Activated CD4-positive, alpha-beta T cell treated with anti-CD3 and anti-CD28 coated beads for 4 hours (primary cell): ENCODE measurements around the gene PRKN.

Experiments
- DNase-seq, 2 donors: peaks; one replicate each; pipeline ENCODE4 v3.0.0-alpha.2; 2020

Gene PRKN

DNA sequence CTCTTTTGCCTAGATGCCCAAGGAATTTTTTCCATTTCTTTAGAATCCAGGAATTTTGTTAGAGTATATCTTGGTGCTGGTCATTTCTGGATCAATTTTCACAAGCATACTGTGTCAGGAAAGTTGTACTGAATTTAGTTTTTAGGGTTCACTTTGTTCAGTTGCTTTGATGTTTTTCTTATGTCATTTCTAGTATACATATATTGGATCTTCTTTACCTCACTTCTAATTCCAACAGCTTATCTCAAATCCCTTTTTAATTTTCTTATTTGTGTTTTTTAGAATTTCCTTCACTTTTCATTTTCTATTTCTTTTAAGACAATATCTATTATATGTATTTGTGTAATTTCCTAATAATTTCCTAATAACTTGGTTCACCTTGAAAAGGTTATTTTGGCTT, 1172.7 kb downstream of the PRKN start:
- no peak for DNase-seq

DNA sequence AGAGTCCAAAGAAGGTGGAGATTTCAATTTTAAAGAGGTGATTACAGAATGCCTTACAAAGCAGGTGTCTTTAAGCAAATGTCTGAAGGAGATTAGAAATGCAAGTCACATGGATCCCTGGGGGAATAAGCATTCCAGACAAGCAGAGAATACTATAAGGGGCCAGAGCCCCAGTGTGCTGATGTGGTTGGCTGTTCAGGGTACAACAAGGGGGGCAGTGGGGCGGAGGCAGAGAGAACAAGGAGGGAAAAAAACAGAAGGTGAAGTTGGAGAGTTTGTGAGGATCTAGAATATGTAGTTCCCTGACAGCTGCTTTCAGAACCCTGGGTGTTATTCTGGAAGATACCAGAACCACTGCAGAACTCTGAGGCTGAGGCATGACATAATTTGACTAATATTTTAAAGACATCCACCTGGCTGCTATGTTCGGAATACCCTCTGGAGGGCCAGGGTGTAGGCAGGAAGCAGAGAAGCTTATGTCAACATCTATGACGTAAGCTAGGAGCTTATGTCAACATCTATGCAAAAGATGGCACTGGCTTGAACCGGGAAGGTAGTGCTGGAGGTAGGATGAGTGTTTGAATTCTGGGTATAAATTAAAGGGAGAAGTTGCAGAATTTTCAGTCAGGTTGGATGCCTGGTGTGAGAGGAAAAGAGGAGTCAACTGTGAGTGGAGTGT, 1177.5 kb downstream of the PRKN start:
- no peak for DNase-seq

DNA sequence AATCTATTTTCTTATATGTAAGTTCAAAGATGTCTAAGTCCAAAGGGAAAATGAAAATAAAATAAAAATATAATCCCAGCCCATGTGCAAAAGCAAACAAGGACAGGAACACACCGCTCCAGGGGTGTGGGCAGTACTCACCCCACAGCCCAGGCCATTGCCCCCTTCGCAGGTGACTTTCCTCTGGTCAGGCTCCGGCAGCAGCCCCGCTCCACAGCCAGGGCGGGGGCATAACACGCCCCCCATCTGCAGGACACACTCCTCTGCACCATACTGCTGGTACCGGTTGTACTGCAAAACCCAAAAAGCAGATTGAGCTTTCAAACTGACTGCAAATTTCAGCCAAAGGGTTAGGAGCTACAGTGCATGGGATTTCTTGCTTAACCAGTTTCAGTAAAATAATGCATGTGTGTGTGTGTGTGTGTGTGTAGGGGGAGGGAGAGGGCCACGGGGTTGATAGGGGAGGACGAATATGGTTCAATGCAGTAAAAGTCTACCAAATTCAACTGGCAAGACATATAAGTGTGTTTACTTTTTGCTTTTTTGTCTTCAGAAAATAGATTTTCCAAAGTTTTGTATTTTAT, 1178.8 kb downstream of the PRKN start:
- DNase-seq = no peak

DNA sequence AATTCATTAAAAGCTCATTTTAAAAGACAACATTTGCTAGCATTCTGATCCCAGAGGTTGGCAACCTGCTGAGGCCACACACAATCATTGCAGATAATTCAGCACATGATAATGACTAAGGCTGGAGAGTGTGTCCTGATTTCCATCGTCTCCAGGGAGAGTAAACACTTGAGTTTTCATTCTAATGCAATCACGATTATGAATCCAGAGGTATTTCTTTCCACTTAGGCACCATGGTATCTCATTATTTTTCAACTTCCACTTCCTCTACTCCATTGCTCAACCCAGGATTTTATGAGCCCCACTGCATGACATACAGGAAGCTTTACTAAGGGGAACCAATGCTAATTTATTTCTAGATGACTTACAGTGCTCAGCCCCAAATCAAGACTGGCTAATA, 1179.9 kb downstream of the PRKN start:
- DNase-seq = no peak

DNA sequence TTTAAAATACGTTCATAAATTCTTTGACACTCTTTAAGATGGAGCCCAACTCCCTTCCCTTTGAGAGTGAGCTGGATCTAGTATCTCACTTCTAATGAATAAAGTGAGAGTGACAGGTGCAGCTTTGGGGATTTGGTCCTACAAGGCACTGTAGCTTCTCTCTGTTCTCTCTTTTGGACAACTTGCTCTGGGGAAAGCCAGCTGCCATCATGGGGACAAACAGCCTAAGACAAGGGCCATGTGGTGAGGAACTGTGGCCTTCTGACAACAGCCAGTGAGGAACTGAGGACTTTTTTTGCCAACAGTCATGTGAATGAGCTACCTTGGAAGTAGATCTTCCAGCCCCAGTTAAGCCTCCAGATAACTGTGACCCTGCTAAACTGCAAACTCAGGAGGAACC, 1180.9 kb downstream of the PRKN start:
- no peak for DNase-seq

DNA sequence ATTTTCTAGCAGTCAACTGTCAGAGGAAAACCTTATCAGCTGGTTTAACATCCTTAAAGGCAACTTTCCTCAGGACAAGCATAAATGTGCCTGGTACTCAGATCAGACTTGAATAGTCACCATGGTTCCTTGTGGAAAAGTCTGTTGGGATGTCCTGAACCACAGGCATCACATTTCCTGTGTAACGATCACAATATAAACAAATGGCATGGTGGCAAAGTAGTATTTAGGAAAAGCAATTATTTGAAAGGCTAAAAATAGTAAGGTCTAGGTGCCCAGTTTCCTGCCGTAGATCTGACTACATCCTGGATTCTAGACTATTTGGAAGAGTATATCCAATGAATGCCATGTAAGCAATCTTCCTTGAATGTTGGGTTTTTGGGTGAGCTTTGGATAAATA, 1181.8 kb downstream of the PRKN start:
- DNase-seq = no peak

DNA sequence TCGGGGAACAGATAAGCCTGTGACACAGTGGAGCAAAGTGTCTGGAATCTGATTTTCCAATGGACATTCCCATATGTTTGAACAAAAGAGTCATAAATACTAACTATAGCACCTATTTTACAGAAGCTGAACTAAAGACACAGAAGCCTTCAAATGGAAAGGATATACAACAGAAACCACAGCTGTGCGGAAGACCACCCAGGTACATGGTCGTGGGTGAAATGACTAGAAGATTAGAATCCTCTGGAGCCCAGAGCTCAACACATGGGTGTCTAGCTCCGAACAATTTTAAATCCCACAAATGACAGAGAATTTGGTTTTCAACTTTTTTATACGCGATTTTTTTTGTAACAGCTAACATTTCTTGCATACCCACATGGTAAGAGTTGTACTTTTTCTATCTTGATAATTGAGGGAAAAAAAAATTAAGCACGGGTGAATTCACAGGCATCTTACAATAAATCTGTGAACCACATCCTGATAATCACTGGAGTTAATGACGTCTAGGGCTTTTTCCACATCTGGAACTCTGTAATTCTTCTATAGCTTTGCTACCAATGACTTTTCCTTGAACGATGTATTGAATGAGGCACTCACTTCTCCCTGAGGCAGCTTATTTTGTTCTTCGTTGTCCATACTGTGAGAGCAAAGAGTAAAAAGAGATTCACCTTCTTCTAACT, 1182.6 kb downstream of the PRKN start:
- DNase-seq = no peak

DNA sequence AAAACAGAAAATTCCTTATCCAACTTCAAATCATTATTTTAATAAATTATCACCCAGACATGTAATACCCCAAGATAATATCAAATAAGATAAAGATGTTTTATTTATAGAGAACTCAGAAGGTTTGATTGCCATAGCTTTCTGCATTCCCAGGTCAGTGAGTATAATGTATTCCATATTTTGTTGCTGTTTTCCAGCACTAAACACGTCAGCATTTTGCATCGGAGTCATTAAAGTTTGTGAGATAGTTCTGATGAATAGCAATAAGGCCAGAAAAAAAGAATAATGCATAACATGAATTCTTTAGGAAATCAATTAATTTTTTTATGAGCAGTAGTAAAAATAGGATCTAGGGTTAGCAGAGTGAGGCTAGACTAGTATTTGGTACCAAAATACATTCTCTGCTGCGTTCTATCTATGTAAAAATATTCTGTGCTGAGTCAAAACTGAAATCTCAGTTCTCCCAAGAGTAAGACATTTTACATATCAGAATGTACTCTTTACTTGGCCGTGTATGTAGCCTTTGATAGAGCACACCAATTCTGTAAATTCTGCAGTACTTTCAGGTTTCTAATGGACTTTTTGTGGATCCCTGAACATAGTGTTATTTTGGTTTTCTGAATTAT, 1183.8 kb downstream of the PRKN start:
- no peak for DNase-seq

DNA sequence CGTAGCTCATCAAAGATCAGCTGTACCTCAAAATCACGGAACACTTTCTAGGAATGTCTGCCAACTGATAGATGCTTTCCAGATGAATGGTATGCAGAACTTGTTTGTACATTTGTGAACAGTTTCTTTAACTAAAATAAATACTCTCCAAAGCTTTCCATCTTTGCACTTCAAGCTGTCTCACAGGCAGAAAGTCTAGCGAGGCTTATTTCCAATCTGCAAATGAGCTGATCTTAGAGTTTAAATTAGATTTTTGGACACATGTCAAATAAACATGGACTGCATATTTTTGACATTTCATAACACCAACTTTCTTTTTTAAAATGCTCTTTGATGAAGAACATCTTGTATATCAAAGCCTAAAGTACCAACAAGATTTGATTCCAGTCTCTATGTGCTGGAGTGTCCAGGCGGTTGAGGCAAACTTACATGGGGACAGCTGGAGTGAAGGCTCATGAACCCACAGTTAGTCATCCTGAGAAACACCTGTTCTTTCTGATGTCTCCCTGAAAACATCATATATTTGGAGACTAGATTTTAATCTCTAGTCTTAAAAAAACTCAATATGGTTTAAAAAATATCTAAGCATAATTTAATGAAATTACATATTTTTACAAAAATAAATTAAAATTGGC, 1185.1 kb downstream of the PRKN start:
- DNase-seq = no peak

DNA sequence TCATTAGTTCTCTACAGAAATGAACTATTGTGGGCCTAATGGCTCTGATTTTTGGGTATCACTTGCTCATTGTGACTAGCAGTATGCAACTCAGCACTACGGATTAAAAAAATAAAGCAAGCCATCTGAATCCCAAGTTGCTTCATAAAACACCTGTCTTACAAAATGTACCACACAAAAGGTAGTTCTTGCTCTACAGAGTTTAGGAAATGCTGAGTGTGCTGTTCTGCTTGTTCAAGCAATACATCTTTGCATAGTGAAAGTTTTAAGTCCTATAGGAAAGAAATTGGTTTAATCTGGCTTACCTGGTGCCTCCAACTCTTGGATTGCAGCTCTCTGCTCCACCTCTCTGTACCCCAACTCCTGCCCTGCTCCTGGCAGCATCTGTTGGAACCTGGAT, 1187.0 kb downstream of the PRKN start:
- DNase-seq = no peak

DNA sequence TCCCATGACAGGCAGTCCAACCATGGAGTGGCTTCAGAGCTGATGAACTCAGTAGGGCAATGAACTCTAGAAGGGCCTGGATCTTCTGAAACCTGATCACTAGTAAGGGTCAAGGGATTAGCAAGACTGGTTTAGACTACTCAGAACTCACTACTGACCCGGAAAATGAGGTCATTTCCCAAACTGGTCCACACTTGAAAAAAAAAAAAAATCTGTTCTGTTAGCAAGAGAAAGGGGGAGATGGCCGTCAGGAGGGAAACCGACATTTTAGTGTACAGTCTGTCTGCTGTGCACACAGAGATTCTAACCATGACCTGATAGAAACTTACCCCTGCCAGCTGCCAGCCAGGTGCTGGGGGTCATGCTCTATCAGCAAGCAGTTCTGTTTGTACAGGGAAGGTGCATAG, 1191.3 kb downstream of the PRKN start:
- DNase-seq = no peak

DNA sequence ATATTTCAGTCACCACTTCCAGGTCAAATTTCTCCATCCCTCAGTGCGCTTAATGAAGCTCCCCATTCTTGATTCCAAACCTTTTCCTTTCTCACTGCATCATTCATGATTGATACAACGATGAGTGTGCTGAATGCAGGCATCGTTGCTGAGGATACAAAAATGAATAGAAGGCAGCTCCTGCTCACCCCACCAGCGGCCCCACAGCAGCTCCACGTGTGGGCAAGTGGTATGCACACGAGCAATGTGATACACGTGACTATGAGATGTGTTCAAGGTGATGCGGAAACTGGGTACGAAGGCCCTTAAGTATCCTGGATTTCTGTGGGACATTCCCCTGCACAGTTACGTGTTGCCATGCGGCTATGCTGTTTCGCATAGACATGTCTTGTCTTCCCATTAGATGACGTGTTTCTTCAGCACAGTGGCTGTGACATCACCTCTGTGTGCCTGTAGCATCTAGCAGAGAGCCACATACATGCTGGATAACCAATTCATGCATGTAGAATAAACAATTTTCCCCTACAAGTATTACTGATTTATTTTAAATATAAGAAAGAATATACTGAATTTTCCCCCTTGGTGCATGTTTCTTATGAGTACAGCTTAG, 1193.2 kb downstream of the PRKN start:
- DNase-seq = no peak

DNA sequence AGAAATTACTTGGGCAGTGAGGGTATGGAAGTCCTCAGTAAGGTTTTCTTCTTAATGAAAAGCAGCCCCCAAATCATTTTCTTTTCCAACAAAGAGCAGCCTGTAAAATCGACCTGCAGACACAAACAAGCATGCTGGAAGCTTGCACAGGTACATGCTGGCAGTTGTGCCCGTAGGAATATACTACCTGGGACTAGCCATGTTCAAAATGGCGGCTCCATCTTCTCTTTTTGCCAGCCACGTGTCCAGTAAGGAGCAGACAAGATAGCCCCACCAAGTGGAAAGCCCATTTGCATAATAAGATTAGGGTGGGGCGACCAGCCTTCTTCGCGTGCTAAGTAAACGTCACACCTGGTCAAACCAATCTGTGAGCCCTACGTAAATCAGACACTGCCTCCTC, 1194.3 kb downstream of the PRKN start:
- DNase-seq = no peak

DNA sequence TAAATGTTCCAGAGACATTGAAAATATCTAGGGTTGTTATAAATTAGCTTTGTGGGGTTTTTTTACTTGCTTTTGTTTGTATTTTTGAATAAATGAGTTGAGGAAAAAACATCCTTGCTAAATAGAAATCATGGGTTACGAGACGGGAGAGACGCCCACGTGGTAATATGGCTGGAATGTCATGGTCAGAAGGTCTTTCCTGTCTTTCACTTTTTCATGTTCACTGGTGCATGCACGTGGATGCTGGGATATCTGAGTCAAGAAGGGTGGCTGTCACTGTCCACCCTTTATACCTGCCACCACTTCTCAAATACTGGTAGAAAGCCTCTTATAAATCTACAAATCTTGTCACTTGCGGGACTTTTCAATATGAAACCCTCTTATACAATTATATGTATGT, 1195.0 kb downstream of the PRKN start:
- DNase-seq = no peak

DNA sequence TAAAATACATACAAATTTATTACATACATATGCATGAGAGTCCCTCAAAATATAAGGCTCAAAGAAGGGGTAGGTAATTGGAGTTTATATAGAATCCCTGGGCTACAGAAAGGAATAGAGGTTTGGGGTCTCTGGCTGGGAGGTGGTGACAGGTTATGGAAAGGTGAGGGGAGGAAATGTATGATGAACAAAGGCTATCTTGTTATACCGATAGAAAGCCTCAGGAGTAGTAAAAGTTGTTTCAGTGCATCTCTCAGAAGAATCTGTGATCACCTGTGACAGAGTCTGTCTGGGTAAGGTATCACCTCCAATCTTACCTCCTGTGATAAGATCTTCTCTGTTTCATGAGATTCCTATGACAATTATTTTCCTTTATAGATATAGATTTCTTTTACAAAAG, 1200.8 kb downstream of the PRKN start:
- DNase-seq = no peak

DNA sequence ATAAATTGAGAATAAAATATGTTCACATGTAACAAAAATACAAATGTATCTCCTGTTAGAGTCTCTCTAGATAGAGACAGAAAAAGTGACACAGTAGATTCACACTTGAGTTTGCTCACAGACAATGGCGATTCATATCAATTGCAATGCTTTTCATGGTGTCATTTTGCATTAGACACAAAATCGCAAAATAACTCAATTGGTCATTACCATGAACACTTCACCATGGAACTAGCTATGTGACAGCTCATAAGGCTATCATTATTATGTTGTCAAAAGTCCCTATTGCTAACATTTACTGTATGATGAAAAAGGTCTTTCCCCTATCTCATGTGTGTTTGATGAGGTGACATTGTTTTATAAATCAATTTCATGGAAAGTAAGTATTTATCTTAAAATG, 1204.2 kb downstream of the PRKN start:
- no peak for DNase-seq

DNA sequence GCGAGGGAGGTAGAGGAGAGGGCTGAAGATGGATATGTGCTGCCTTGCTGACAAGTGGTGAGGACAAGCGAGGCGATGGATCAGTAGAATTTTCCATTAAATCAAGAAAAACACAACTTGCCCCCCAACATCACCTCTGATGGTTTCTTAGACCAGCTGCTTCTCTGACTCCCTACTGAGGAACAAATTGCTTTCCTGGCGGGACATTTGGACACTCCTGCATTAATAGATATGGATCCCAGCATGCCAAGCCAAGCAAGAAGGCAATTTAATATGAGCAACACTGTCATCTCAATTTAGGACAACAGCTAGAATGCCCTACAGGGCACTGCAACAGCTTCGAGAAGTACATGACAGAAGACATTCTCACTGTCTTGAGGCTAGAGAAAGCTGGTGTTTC, 1205.3 kb downstream of the PRKN start:
- no peak for DNase-seq

DNA sequence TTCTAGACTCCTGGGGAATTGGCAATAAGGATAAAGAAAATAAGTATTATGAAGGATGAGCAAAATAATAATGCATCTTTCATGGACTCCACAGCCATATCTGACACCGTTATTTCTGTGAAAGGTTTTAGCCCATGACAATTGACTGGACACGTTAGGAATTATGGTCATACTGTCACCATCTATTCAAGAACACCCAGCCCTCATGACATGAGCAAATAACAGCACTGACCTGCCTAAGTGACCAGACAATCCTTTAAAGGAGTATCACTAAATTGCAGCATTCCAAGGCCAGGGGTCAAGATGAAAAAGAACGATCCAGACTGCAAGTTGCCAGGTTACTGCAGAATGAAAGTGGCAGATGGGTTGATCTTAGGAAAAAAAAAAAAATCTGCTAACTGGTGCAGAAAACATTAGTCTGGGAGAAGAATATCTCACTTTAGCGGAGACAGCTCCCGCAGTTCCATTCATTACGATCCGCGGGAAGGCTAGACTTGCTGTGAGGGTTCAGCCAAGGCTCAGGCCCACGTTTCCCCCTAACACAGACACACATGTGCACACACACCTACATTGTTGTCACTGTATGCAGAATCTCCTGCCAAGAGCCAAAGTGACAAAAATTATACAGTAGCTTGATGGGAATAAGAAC, 1216.0 kb downstream of the PRKN start:
- no peak for DNase-seq

DNA sequence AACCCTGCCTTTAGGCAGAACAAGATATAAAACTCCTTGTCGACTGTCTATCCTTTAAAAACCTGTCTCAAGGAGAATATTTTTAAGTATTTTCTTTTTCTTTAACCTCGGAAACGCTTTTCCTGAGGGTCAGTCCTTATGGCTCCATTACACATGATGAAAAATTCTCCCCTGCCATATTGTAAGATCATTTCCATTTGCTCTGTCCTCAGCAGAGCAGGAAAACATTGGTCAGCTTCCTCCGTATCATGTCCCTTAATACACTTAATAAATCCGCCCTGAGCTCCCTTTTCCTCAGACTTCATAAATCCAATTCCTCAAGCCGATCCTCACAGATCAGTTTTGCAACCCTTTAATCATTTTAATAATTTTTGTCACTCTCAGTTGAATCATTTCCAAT, 1219.2 kb downstream of the PRKN start:
- DNase-seq = no peak

DNA sequence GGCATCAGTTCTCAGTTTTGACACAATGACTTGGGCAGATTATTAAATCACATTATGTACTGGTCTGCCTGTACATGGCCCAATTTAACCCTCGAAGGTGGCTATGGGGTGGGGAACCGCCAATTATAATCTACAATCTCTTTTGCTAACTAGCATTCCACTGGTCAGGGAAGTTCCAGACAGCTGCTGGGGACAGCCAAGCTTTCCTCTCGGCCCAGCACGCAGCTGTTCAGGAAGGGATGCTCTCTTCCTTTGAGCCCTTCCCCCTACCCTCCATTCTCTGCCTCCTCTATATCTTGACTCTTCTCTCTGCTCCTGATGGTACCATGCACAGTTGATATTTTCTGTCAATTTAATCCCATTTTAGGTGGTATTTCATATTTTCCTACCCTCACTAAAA, 1220.2 kb downstream of the PRKN start:
- no peak for DNase-seq

DNA sequence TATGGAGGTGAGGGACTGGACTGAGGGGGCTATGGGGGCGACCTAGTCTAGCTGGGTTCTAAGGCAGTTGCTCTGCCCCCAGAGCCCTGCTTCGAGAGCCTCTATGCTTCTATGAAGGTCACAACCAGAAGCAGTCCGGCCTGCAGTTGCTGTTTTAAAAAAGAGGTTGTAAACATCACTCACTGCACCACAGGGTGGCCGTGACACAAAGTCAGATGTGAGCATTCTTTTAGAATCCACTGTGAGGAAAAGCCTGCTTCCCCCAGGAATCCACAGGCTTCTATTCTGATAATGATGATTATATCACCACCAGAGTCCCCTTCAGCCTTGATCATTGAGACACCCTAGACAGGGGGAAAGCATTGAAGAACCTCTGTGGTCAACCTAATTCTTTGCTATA, 1224.0 kb downstream of the PRKN start:
- DNase-seq = no peak

DNA sequence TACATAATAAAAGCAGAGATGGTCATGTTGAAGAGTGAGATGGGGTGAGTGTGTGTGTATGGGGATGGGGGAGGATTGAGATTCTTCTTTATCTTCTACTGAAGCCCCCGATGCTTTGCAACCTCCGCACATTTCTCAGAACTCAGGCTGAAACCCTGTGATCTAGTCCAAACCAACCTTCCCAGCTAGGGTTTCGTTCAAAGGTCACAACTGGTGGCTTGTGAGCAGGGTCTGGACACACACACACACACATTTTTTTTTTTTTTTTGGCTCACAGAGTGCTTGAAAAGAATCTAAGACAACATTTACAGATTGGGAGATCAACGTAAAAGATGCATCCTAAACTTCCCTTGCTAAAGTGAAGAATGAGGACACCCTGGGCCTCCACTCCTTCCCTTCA, 1228.7 kb downstream of the PRKN start:
- DNase-seq = no peak

DNA sequence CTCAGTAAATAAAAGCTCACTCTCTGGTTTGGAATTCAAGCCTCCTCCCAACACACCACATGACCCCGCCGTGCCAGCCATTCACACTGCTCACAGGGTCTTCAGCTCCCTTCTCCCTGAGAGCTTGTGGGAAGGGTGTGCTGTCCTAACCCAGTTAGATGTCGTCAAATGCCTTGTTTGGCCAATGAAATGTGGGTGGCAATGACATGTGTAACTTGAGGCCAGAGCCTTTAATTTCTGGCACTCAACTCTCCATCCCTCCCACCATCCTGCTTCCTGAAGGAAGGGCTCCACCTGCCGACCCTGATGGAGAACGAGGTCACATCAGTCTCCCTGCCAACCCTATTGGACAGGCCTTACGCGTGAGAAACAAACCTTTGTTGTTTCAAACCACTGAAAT, 1229.2 kb downstream of the PRKN start:
- DNase-seq = no peak
